B cell (primary cell): ENCODE data around the gene WDR5B. TPM values are rescaled to one million over a fixed set of nuclear protein-coding genes. Genes with fewer than 3 reads are reported as not detected.

Source experiments
- ATAC-seq: fragments of 200-7000 bp; cut with Tn5 transposase; one replicate; pipeline ENCODE4 v1.10.0; 2021; ENCODE audit warnings: low read depth, mild to moderate bottlenecking, moderate number of reproducible peaks, moderate library complexity
- CTCF ChIA-PET: fragments of 350-600 bp; sonication (Branson Sonifier 250); formaldehyde crosslinking; loops from one replicate; lab custom pipeline; 2021; ENCODE audit warnings: antibody characterized with exemption, inconsistent platforms; lab: Charles Lee
- POLR2A ChIA-PET: fragments of 350-600 bp; sonication (Branson Sonifier 250); formaldehyde crosslinking; loops from one replicate; lab custom pipeline; 2021; ENCODE audit warnings: antibody characterized with exemption; lab: Charles Lee
- DNase-seq: peaks from one replicate; pipeline ENCODE4 v3.0.0; 2013
- H2AFZ ChIP-seq: 2 replicates; pipeline ENCODE4 v1.6.1; 2012; ENCODE audit warnings: mild to moderate bottlenecking, low read depth, low read length; ENCODE audit not compliant: insufficient read depth, poor library complexity, severe bottlenecking
- H3K27ac ChIP-seq, 2 donors: 1 replicate in 1 of 2; 2 replicates in 1 of 2; pipeline ENCODE4 v1.5.1; 2012 to 2013; ENCODE audit warnings: low read length in 2 of 2, mild to moderate bottlenecking in 2 of 2, moderate library complexity in 1 of 2
- H3K27me3 ChIP-seq, 4 experiments: fragments of 200-600 bp in 1 of 4; sonication (generic) in 1 of 4; replicated peaks in 1 of 4; 1 replicate in 2 of 4; 2 replicates in 2 of 4; pipeline versions ENCODE4 v1.6.1 to v1.7.0; 2013 to 2016; ENCODE audit warnings: low read length in 3 of 4, mild to moderate bottlenecking in 2 of 4, mixed read lengths in 1 of 4, moderate library complexity in 1 of 4; ENCODE audit not compliant: insufficient read depth in 4 of 4, control insufficient read depth in 3 of 4; ENCODE audit errors: control extremely low read depth in 1 of 4
- H3K36me3 ChIP-seq, 2 experiments: replicated peaks in 1 of 2; 1 replicate in 1 of 2; 2 replicates in 1 of 2; pipeline versions ENCODE4 v1.6.1 to v1.7.1; 2013; ENCODE audit warnings: low read length in 1 of 2; ENCODE audit not compliant: insufficient read depth in 2 of 2, control insufficient read depth in 1 of 2; ENCODE audit errors: control extremely low read depth in 1 of 2, extremely low read depth in 1 of 2
- H3K4me1 ChIP-seq, 2 donors: fragments of 200-600 bp in 1 of 2; sonication (generic) in 1 of 2; 1 replicate in 1 of 2; 2 replicates in 1 of 2; pipeline versions ENCODE4 v1.5.1 to v1.6.1; 2013 to 2017; ENCODE audit warnings: low read length in 2 of 2; ENCODE audit not compliant: control insufficient read depth in 2 of 2, insufficient read depth in 2 of 2
- H3K4me2 ChIP-seq: replicated peaks from 2 replicates; pipeline ENCODE3; 2012; ENCODE audit warnings: mild to moderate bottlenecking, low read depth, low read length; ENCODE audit not compliant: poor library complexity, severe bottlenecking
- H3K4me3 ChIP-seq, 5 experiments: fragments of 200-600 bp in 1 of 5; sonication (generic) in 1 of 5; 1 replicate in 3 of 5; 2 replicates in 2 of 5; pipeline versions ENCODE4 v1.5.1 to v1.7.0; 2011 to 2016; ENCODE audit warnings: low read length in 4 of 5, mild to moderate bottlenecking in 4 of 5, low read depth in 2 of 5, control low read depth in 1 of 5, moderate library complexity in 1 of 5; ENCODE audit not compliant: insufficient read depth in 1 of 5; ENCODE audit errors: control extremely low read depth in 1 of 5, extremely low read depth in 1 of 5
- H3K79me2 ChIP-seq: fragments of 200-600 bp; sonication (generic); one replicate; pipeline ENCODE4 v1.6.0; 2016; ENCODE audit warnings: low read length; ENCODE audit not compliant: control insufficient read depth, insufficient read depth
- H3K9ac ChIP-seq: fragments of 200-600 bp; sonication (generic); 2 replicates; pipeline ENCODE4 v1.6.1; 2017; ENCODE audit warnings: mild to moderate bottlenecking, low read length, moderate library complexity
- H3K9me3 ChIP-seq, 3 donors: one replicate each; pipeline versions ENCODE4 v1.6.1 to v1.7.1; 2013; ENCODE audit warnings: low read length in 2 of 3; ENCODE audit not compliant: control insufficient read depth in 2 of 3, insufficient read depth in 1 of 3; ENCODE audit errors: control extremely low read depth in 1 of 3
- H4K20me1 ChIP-seq: 2 replicates; pipeline ENCODE4 v1.6.0; 2012; ENCODE audit warnings: mild to moderate bottlenecking, low read length; ENCODE audit not compliant: insufficient read depth, control insufficient read depth, poor library complexity, severe bottlenecking
- H3K27ac Mint-ChIP-seq: one replicate; pipeline ENCODE4 v1.8.0; 2021; ENCODE audit warnings: mixed read lengths
- H3K27me3 Mint-ChIP-seq: one replicate; pipeline ENCODE4 v1.8.0; 2021; ENCODE audit warnings: mixed read lengths
- H3K4me1 Mint-ChIP-seq: one replicate; pipeline ENCODE4 v1.8.0; 2021; ENCODE audit warnings: mixed read lengths
- H3K4me3 Mint-ChIP-seq: one replicate; pipeline ENCODE4 v1.8.0; 2021; ENCODE audit warnings: mixed read lengths
- H3K9me3 Mint-ChIP-seq: one replicate; pipeline ENCODE4 v1.8.0; 2022; ENCODE audit warnings: mixed read lengths; ENCODE audit not compliant: insufficient read depth
- CTCF ChIP-seq: fragments of 200-600 bp; IDR thresholded peaks from one replicate; pipeline ENCODE4 v1.8.0; 2022; ENCODE audit warnings: antibody characterized with exemption, mild to moderate bottlenecking
- EZH2 ChIP-seq: IDR thresholded peaks from 2 replicates; pipeline ENCODE4 v1.6.1; 2012; ENCODE audit warnings: borderline replicate concordance, low read depth, mild to moderate bottlenecking, moderate library complexity, low read length; ENCODE audit not compliant: insufficient read depth, poor library complexity, severe bottlenecking
- WGBS: methylation state at CpG from one replicate; pipeline ENCODE4 v1.1.5; 2013; ENCODE audit warnings: missing lambda C conversion rate; ENCODE audit not compliant: insufficient coverage; 5-methylcytosine and 5-hydroxymethylcytosine counted together
- intact Hi-C: fragments of 100-400 bp; cut with micrococcal nuclease; formaldehyde crosslinking; loops from one replicate; pipeline ENCODE4 v1.10.0; 2022
- polyA plus RNA-seq: library from polyadenylated mRNA; depleted of rRNA; stranded (reverse); fragments of >200 nt; gene quantifications from 2 replicates; pipeline ENCODE4 v1.2.3, GENCODE V29; 2012
- total RNA-seq, 2 donors: library from RNA; stranded (reverse); fragments of 120-200 nt in 1 of 2; gene quantifications; 1 replicate in 1 of 2; 2 replicates in 1 of 2; pipeline versions ENCODE4 v1.2.3 to v1.2.4, GENCODE V29; 2013 to 2022

The WDR5B gene
- total and polyA plus RNA-seq, 2 donors (not counting 1 experiment from before 2014, with no cell fraction given): 3.5 to 11.6 TPM

- no peak overlapping the region for H3K27ac Mint-ChIP-seq
These were observed 28.2 kb downstream of the WDR5B start for GRCh38 chr3:122387709-122388108.

More at GRCh38 chr3:122387709-122388108, 28.2 kb downstream of the WDR5B start:
- Histone ChIP-seq H3K79me2 (peaks cover 16% of the 10 kb centered on the region), H3K27ac (no peak overlapping the region), H3K9ac (no peak overlapping the region), H4K20me1 (no peaks in the 10 kb centered on the region), H3K27me3 (no peaks in the 10 kb centered on the region), H3K9me3 (no peaks in the 10 kb centered on the region), H3K4me3 (no peak overlapping the region), H3K4me2 (no peak overlapping the region), H2AFZ (no peak overlapping the region), H3K36me3 (no peaks in the 10 kb centered on the region), H3K4me1 (peaks cover 6 to 10% of the 10 kb centered on the region in 2 donors)
- no peak for TF ChIP-seq CTCF
- TF ChIP-seq EZH2: no peak
- ChIA-PET POLR2A (no interaction called here), CTCF (no interaction called here)
- Mint-ChIP-seq H3K4me3 (no peak overlapping the region), H3K4me1 (peaks cover 29% of the 10 kb centered on the region), H3K9me3 (no peaks in the 10 kb centered on the region), H3K27me3 (no peaks in the 10 kb centered on the region)
- ATAC-seq: no peak
- DNase-seq: no peak
- intact Hi-C loops: no loop called here
- 100% methylated on average over 1 of the region's 3 CpGs for WGBS
